Tibial artery (tissue), 4 donors: Measurements from ENCODE around the gene SHE.

Experiments used
- DNase-seq, 2 donors: peaks; one replicate each; pipeline ENCODE4 v3.0.0-alpha.2; 2019
- H3K27ac ChIP-seq, 2 donors: fragments of 200-600 bp; sonication (generic) in 1 of 2; 1 replicate in 1 of 2; 2 replicates in 1 of 2; pipeline ENCODE4 v1.5.1; 2018 to 2019; ENCODE audit warnings: mild to moderate bottlenecking in 1 of 2
- H3K27me3 ChIP-seq, 2 donors: fragments of 200-600 bp; sonication (generic) in 1 of 2; one replicate each; pipeline versions ENCODE4 v1.5.1 to v1.6.0; 2016 to 2019
- H3K36me3 ChIP-seq, 3 donors: fragments of 200-600 bp; sonication (generic) in 2 of 3; one replicate each; pipeline ENCODE4 v1.5.1; 2016 to 2019; ENCODE audit warnings: mild to moderate bottlenecking in 2 of 3
- H3K4me1 ChIP-seq, 4 donors: fragments of 200-600 bp; sonication (generic) in 2 of 4; 1 replicate in 3 of 4; 2 replicates in 1 of 4; pipeline ENCODE4 v1.5.1; 2016 to 2019
- H3K4me3 ChIP-seq, 2 donors: fragments of 200-600 bp; sonication (generic) in 1 of 2; 1 replicate in 1 of 2; 2 replicates in 1 of 2; pipeline ENCODE4 v1.5.1; 2018 to 2019; ENCODE audit warnings: mild to moderate bottlenecking in 2 of 2
- H3K9me3 ChIP-seq, 3 donors: fragments of 200-600 bp; sonication (generic) in 1 of 3; one replicate each; pipeline ENCODE4 v1.5.1; 2016 to 2019
- CTCF ChIP-seq, 2 experiments: fragments of 200-600 bp in 1 of 2; fragments of 450-650 bp in 1 of 2; IDR thresholded peaks; one replicate each; pipeline ENCODE4 v1.5.1; 2017 to 2019; ENCODE audit warnings: antibody characterized with exemption in 2 of 2, mild to moderate bottlenecking in 1 of 2, moderate library complexity in 1 of 2
- intact Hi-C: fragments of 100-400 bp; cut with DNase I; formaldehyde crosslinking; loops from one replicate; pipeline ENCODE4 v1.15.0; 2023; ENCODE audit warnings: low total_unique reads

The SHE gene

GRCh38 chr1:154483941-154484803, 18.0 kb downstream of the SHE start:
- intact Hi-C loops: loop anchor here (5.0 kb wide), 1 partner anchor 63 kb away; no protein-coding TSS in a partner anchor
- peaks cover 0 to 6% (median 0%) of the 10 kb centered on the region in 4 donors for H3K4me1 ChIP-seq
- H3K27ac ChIP-seq: no peak overlapping the region
- no peak for TF ChIP-seq CTCF (IDR thresholded peaks at IDR 0.05)
- H3K9me3 ChIP-seq: no peaks in the 10 kb centered on the region
- H3K36me3 ChIP-seq: no peaks in the 10 kb centered on the region
- H3K27me3 ChIP-seq: peaks cover 0 to 11% of the 10 kb centered on the region in 2 donors
- DNase-seq: no peak
- no peak overlapping the region for H3K4me3 ChIP-seq

GRCh38 chr1:154481053-154481452, 21.2 kb downstream of the SHE start:
- H3K27ac ChIP-seq: no peak overlapping the region
- no peak for DNase-seq
- intact Hi-C loops: loop anchor here (5.0 kb wide), 1 partner anchor 66 kb away; no protein-coding TSS in a partner anchor
- no peaks in the 10 kb centered on the region for H3K9me3 ChIP-seq
- no peaks in the 10 kb centered on the region for H3K36me3 ChIP-seq
- H3K27me3 ChIP-seq: no peaks in the 10 kb centered on the region
- H3K4me1 ChIP-seq: peaks cover 0 to 6% (median 0%) of the 10 kb centered on the region in 4 donors
- TF ChIP-seq CTCF (IDR thresholded peaks at IDR 0.05): no peak
- H3K4me3 ChIP-seq: no peak overlapping the region

DNA sequence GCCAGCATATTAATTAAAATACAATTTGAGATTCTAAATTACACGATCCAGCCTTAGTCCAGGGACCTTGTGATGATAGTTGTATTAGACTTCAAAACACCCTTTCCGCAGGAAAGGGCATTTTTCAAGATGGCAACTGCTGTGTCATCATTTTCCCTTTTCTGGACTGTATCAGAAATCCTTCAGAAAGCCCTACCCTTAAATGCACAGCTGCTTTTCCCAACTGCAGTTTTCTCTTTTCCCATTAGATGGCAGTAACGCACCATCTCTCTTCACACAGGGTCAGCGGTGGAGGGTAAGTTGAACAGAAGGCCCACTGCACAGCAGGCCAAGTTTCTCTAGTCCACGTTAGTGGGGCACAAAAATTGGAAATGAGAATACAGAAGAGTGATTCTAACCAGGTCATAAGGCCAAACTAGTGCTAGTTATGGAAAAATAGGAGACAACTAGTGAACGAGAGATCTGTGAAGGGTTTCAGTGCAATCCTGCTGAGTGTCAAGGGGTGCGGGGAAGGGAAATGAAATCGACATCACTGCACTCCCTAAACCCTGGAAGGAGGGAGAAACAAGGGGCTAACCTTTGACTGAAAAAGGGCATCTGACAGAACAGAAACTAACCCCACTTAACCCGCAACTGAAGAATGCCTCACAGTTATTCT, 22.3 kb downstream of the SHE start:
- intact Hi-C loops: loop anchor here (5.0 kb wide), 1 partner anchor 67 kb away; no protein-coding TSS in a partner anchor

GRCh38 chr1:154478639-154479038, 23.6 kb downstream of the SHE start:
- no peak for DNase-seq
- intact Hi-C loops: no loop called here
- Histone ChIP-seq H3K27ac (no peak overlapping the region), H3K9me3 (no peaks in the 10 kb centered on the region), H3K4me1 (peaks cover 0 to 6% (median 0%) of the 10 kb centered on the region in 4 donors), H3K27me3 (no peaks in the 10 kb centered on the region), H3K4me3 (no peak overlapping the region), H3K36me3 (no peaks in the 10 kb centered on the region)
- TF ChIP-seq CTCF (IDR thresholded peaks at IDR 0.05): no peak

More for the DNA sequence above, 22.3 kb downstream of the SHE start:
- no peak overlapping the region for H3K27ac ChIP-seq
- peak in 1 of 2 donors; percentile 75 for DNase-seq
- H3K4me3 ChIP-seq: no peak overlapping the region
- no peaks in the 10 kb centered on the region for H3K36me3 ChIP-seq
- H3K27me3 ChIP-seq: no peaks in the 10 kb centered on the region
- peaks cover 0 to 6% (median 0%) of the 10 kb centered on the region in 4 donors for H3K4me1 ChIP-seq
- TF ChIP-seq CTCF (IDR thresholded peaks at IDR 0.05): peak; percentile 93 to 96
- no peaks in the 10 kb centered on the region for H3K9me3 ChIP-seq

DNA sequence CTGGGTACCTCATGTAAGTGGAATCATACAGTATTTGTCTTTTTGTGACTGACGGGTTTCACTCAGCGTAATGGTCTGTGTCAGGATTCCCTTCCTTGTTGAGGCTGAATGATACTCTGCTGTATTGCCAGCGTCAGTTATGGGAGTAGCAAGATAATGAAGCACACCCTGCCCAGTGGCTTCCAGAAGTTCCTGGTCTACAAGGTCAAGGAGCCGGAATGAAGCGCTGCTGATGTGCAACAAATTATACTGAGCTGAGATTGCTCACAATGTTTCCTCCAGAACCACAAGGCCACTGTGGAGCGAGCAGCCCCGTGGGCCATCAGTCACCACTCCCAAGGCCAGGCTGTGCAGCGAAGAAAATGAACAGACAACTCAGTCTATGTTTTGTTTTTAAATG, 24.2 kb downstream of the SHE start:
- H3K9me3 ChIP-seq: no peaks in the 10 kb centered on the region
- peaks cover 0 to 6% (median 0%) of the 10 kb centered on the region in 4 donors for H3K4me1 ChIP-seq
- no peak for TF ChIP-seq CTCF (IDR thresholded peaks at IDR 0.05)
- no peaks in the 10 kb centered on the region for H3K27me3 ChIP-seq
- no peak for DNase-seq
- intact Hi-C loops: no loop called here
- H3K36me3 ChIP-seq: no peaks in the 10 kb centered on the region
- no peak overlapping the region for H3K27ac ChIP-seq
- H3K4me3 ChIP-seq: no peak overlapping the region
